Mucosa of stomach (tissue), 1 donor: Measurements from ENCODE around the gene LBP.
"Not testable (repeated sequence)": the region's sequence is repeated elsewhere in the genome, so short reads cannot be mapped to it uniquely, and the experiment has no call there.

Experiments used
- H3K27me3 ChIP-seq: one replicate; pipeline ENCODE4 v1.7.0; 2013; ENCODE audit warnings: mild to moderate bottlenecking, low read length; ENCODE audit not compliant: control insufficient read depth, insufficient read depth
- H3K36me3 ChIP-seq: one replicate; pipeline ENCODE4 v1.7.0; 2013; ENCODE audit warnings: low read length; ENCODE audit not compliant: control insufficient read depth, insufficient read depth
- H3K4me1 ChIP-seq: one replicate; pipeline ENCODE4 v1.7.0; 2013; ENCODE audit warnings: mild to moderate bottlenecking, low read length; ENCODE audit not compliant: control insufficient read depth, insufficient read depth
- H3K4me3 ChIP-seq: one replicate; pipeline ENCODE4 v1.7.0; 2013; ENCODE audit warnings: low read length
- H3K9ac ChIP-seq: one replicate; pipeline ENCODE4 v1.7.0; 2013; ENCODE audit warnings: mild to moderate bottlenecking, low read length, moderate library complexity
- H3K9me3 ChIP-seq: one replicate; pipeline ENCODE4 v1.7.0; 2013; ENCODE audit warnings: mild to moderate bottlenecking, low read length, moderate library complexity; ENCODE audit not compliant: control insufficient read depth
- donor health status: Pancreatic carcinoma.

LBP gene

GRCh38 chr20:38324159-38324558 lies 22.1 kb upstream of the LBP start:
- peaks cover 11% of the 10 kb centered on the region for H3K27me3 ChIP-seq
- H3K36me3 ChIP-seq, result no peaks in the 10 kb centered on the region
- H3K4me3 ChIP-seq, result no peak overlapping the region
- no peaks in the 10 kb centered on the region for H3K9me3 ChIP-seq
- no peak overlapping the region for H3K9ac ChIP-seq
- H3K4me1 ChIP-seq, result no peaks in the 10 kb centered on the region

DNA sequence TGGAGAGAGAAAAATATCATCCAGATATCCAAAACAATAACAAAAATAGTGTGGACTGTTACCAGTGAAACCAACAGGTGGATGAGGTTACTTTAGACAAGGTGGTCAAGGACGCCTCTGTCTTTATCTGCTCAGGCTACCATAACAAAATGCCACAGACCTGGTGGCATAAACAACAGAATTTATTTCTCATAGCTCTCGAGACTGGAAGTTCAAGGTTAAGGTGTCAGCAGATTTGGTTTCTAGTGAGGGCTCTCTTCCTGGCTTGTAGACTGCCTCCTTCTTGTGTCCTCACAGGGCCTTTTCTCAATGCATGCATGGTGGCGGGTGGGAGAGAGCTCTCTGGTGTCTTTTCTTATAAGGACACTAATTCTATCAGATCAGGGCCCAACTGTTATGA lies 21.1 kb upstream of the LBP start:
- Histone ChIP-seq H3K4me1 (no peaks in the 10 kb centered on the region), H3K9ac (no peak overlapping the region), H3K27me3 (peaks cover 7% of the 10 kb centered on the region), H3K4me3 (no peak overlapping the region), H3K36me3 (no peaks in the 10 kb centered on the region), H3K9me3 (no peaks in the 10 kb centered on the region)

GRCh38 chr20:38325905-38326304 lies 20.4 kb upstream of the LBP start:
- Histone ChIP-seq H3K4me3 (no peak overlapping the region), H3K4me1 (no peaks in the 10 kb centered on the region), H3K27me3 (peaks cover 6% of the 10 kb centered on the region), H3K9ac (no peak overlapping the region), H3K9me3 (no peaks in the 10 kb centered on the region), H3K36me3 (no peaks in the 10 kb centered on the region)

DNA sequence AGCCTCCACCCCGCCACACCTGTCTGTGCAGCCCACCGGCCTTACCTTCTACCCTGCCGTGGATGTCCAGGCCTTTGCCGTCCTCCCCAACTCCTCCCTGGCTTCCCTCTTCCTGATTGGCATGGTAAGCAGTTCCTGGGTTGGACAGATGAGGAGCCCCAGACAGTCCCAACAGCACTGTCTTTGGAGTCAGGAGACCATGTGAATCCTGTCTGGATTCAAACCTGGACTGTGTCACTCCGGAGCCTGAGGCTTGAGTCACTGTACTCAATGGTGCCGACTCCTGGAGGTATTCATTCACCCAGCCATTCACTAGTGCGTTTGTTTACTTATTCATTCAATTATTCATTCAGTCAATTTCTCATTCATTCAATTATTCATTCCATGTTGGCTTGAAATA lies 20.0 kb upstream of the LBP start:
- Histone ChIP-seq H3K4me1 (no peaks in the 10 kb centered on the region), H3K4me3 (no peak overlapping the region), H3K9me3 (no peaks in the 10 kb centered on the region), H3K9ac (no peak overlapping the region), H3K36me3 (no peaks in the 10 kb centered on the region), H3K27me3 (peaks cover 6% of the 10 kb centered on the region)

GRCh38 chr20:38330638-38331037 lies 15.6 kb upstream of the LBP start:
- no peaks in the 10 kb centered on the region for H3K4me1 ChIP-seq
- no peaks in the 10 kb centered on the region for H3K9me3 ChIP-seq
- no peak overlapping the region for H3K9ac ChIP-seq
- no peak overlapping the region for H3K4me3 ChIP-seq
- no peaks in the 10 kb centered on the region for H3K36me3 ChIP-seq
- no peaks in the 10 kb centered on the region for H3K27me3 ChIP-seq

DNA sequence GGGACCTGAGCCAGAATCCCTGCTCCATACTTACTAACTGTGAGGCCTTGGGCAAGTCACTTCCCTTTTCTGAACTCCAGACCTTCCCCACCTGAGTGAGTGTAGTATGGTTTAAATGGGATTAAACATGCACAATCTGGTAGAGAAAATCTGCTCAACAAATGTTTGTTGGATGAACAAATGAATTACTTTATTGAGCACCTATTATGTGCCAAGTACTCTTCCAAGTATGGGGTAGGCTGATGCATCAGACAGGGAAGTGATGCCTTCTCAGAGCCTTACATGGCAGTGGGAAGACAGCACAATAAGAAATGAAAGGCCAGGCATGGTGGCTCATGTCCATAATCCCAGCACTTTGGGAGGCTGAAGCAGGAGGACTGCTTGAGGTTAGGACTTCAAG lies 15.0 kb upstream of the LBP start:
- H3K27me3 ChIP-seq, result no peaks in the 10 kb centered on the region
- no peaks in the 10 kb centered on the region for H3K36me3 ChIP-seq
- H3K4me3 ChIP-seq, result no peak overlapping the region
- no peaks in the 10 kb centered on the region for H3K9me3 ChIP-seq
- no peak overlapping the region for H3K9ac ChIP-seq
- no peaks in the 10 kb centered on the region for H3K4me1 ChIP-seq

- Histone ChIP-seq H3K9ac (no peak overlapping the region), H3K9me3 (no peaks in the 10 kb centered on the region), H3K36me3 (no peaks in the 10 kb centered on the region), H3K27me3 (no peaks in the 10 kb centered on the region), H3K4me3 (no peak overlapping the region), H3K4me1 (no peaks in the 10 kb centered on the region)
Measured at GRCh38 chr20:38331814-38332213, 14.5 kb upstream of the LBP start.

GRCh38 chr20:38334016-38334415 lies 12.3 kb upstream of the LBP start:
- H3K36me3 ChIP-seq, result no peaks in the 10 kb centered on the region
- H3K4me1 ChIP-seq, result no peaks in the 10 kb centered on the region

DNA sequence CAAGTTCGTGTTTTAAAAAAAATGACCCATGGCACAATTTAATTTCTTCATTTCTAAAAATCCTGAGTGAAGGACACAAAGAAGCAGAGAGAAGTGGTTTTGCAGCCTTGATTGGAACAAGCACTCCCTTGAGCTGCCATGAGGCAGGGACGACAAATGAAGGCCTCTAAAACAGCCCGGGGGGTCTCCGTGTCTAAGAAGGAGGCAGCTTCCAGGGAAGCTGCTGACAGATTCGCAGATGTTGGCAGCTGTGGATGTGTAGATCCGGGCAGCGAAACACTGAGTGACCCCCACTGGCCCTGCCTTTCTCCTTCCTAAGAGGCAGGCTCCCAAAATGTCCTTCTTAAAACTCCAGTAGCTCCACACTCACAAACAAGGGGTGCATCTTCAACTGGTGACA lies 9.6 kb upstream of the LBP start:
- no peak overlapping the region for H3K4me3 ChIP-seq
- H3K9me3 ChIP-seq, result peaks cover 4% of the 10 kb centered on the region
- H3K27me3 ChIP-seq, result no peaks in the 10 kb centered on the region
- no peaks in the 10 kb centered on the region for H3K36me3 ChIP-seq
- H3K9ac ChIP-seq, result no peak overlapping the region
- no peaks in the 10 kb centered on the region for H3K4me1 ChIP-seq

More at GRCh38 chr20:38334016-38334415, 12.3 kb upstream of the LBP start:
- H3K27me3 ChIP-seq, result no peaks in the 10 kb centered on the region
- no peak overlapping the region for H3K9ac ChIP-seq
- H3K4me3 ChIP-seq, result no peak overlapping the region
- peaks cover 4% of the 10 kb centered on the region for H3K9me3 ChIP-seq

DNA sequence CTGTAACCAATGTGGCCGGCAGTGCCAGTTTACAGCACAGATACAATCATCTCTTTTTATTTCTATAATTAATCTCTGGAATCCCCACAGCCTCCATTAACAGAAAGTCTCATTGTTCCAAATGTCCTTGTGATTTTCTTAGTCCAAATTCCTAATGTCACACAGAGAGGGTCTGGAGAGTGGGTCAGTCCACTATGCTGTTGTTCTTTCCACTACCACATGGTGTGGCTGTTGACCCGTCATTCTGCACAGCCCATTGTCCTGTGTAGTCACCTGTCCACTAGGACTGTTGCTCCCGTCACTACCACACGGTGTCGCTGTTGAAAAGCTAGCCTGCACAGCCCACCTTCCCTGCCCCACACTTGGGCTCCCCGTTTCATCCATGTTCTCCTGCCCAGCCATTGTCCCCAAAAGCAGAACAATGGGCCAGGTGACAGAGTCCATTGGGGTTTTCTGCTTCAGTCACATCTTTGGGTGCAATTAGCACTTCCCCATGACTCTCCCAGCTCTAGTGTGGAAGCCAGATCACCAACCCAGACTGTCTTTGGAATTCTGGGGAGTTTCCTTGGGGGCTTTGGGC lies 8.6 kb upstream of the LBP start:
- Histone ChIP-seq H3K27me3 (no peaks in the 10 kb centered on the region), H3K4me3 (no peak overlapping the region), H3K9me3 (peaks cover 4% of the 10 kb centered on the region), H3K9ac (no peak overlapping the region), H3K36me3 (no peaks in the 10 kb centered on the region), H3K4me1 (no peaks in the 10 kb centered on the region)

- Histone ChIP-seq H3K9ac (no peak overlapping the region), H3K9me3 (peaks cover 4% of the 10 kb centered on the region), H3K27me3 (no peaks in the 10 kb centered on the region), H3K4me3 (no peak overlapping the region), H3K36me3 (no peaks in the 10 kb centered on the region), H3K4me1 (peaks cover 6% of the 10 kb centered on the region)
Measured at GRCh38 chr20:38338849-38339520, 7.3 kb upstream of the LBP start.

- not testable (repeated sequence) for H3K9me3 ChIP-seq, H3K4me1 ChIP-seq, H3K27me3 ChIP-seq, H3K4me3 ChIP-seq, H3K9ac ChIP-seq, H3K36me3 ChIP-seq
Measured at GRCh38 chr20:38339521-38339896, 6.8 kb upstream of the LBP start.

DNA sequence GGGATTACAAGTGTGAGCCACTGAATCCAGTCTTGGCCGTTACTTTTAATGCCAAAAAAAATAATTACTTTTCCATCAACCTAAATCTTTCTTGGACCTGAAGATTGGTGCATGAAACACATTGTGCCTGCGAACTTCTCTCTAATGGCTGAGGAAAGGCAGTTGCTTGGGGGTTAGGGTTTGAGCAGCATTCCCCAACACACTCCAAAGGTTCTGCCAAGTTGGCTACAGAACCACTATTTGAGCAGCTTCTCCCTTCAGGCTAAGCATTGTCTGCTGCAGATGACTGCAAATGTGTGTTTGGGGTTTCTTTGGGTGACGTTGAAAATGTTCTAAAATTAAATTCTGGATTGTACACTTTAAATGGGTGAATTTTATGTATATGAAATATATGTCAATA lies 6.3 kb upstream of the LBP start:
- Histone ChIP-seq H3K9ac (no peak overlapping the region), H3K9me3 (peaks cover 4% of the 10 kb centered on the region), H3K27me3 (no peaks in the 10 kb centered on the region), H3K36me3 (no peaks in the 10 kb centered on the region), H3K4me1 (peaks cover 7% of the 10 kb centered on the region), H3K4me3 (no peak overlapping the region)
